Esophagus (tissue), 2 donors: ENCODE measurements around the gene PACRG. TPM values are rescaled to one million over a fixed set of nuclear protein-coding genes. Genes with fewer than 3 reads are reported as not detected.

Experiments
- H3K27ac ChIP-seq, 2 donors: one replicate each; pipeline ENCODE4 v1.5.1; 2013; ENCODE audit warnings: low read depth in 2 of 2, mild to moderate bottlenecking in 2 of 2, inconsistent platforms in 1 of 2, low read length in 1 of 2, moderate library complexity in 1 of 2
- H3K27me3 ChIP-seq, 2 donors: one replicate each; pipeline ENCODE4 v1.6.1; 2013; ENCODE audit warnings: low read length in 2 of 2, control low read depth in 1 of 2, mild to moderate bottlenecking in 1 of 2; ENCODE audit not compliant: insufficient read depth in 2 of 2, control insufficient read depth in 1 of 2
- H3K36me3 ChIP-seq, 2 donors: one replicate each; pipeline ENCODE4 v1.6.1; 2013; ENCODE audit warnings: low read length in 1 of 2; ENCODE audit not compliant: control insufficient read depth in 2 of 2, insufficient read depth in 2 of 2
- H3K4me1 ChIP-seq, 2 donors: one replicate each; pipeline ENCODE4 v1.6.1; 2013; ENCODE audit warnings: low read length in 1 of 2; ENCODE audit not compliant: control insufficient read depth in 2 of 2, insufficient read depth in 2 of 2
- H3K4me3 ChIP-seq, 2 donors: one replicate each; pipeline ENCODE4 v1.5.1; 2013; ENCODE audit warnings: low read length in 2 of 2, mild to moderate bottlenecking in 2 of 2, low read depth in 1 of 2, moderate library complexity in 1 of 2
- H3K9me3 ChIP-seq, 2 donors: one replicate each; pipeline ENCODE4 v1.6.1; 2013; ENCODE audit warnings: mild to moderate bottlenecking in 2 of 2, low read depth in 1 of 2, low read length in 1 of 2, moderate library complexity in 1 of 2; ENCODE audit not compliant: control insufficient read depth in 2 of 2, insufficient read depth in 1 of 2
- WGBS, 2 donors: extraction: QIAGEN DNeasy Blood & Tissue Kit; methylation state at CpG; one replicate each; pipeline ENCODE4 v1.1.7; 2013; 5-methylcytosine and 5-hydroxymethylcytosine counted together
- polyA plus RNA-seq, 2 donors: library from polyadenylated mRNA; stranded (reverse); fragments of 200-250 nt; gene quantifications; one replicate each; pipeline ENCODE4 v1.2.3, GENCODE V29; 2013
- donor health status: healthy with polysubstance abuse.
- donor health status: Bipolar disorder and iron deficiency.

Gene PACRG
- polyA plus RNA-seq, 2 donors = 0.39 to 0.44 TPM

DNA sequence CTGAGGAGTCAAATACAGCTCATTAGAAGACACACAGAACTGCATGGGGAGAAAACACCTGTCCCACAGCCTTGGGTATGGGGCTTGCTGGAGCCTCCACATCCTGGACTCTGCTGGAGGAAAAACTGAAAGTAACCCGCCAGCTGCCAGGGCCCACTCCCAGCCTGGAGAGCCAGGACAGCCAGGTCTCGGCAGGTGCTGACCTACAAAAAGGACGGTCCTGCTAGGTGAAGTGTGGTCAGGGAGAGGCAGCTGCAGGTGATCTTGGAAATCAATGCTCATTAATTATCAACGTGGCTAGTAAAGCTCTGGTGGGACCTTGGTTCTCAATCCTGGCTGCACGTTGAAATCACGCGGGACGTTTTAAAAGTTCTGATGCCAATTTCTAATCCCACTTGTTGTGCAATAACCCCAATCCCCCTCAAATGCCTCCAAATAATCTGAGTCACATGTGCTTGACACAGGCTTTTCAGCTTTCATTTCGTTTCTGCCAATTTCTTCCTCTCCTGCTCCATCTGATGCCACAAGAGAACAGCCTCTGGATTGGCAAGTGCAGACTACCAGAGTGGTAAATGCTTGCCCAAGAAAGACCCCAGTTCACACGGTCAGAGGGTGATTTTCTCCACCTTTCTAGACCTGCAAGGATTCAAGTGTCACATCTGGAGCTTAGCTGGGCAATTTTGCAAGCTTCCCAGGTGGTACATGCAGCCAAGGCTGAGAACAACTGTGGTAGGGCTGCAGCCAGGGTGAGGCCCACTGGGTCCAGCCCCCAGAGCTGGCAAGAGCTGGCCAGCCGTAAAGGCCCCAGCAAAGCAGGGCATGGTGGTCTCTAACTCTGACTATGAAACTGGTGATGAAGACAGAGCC lies 434.5 kb downstream of the PACRG start:
- Histone ChIP-seq H3K4me1 (no peaks in the 10 kb centered on the region), H3K9me3 (no peaks in the 10 kb centered on the region), H3K36me3 (no peaks in the 10 kb centered on the region), H3K27me3 (no peaks in the 10 kb centered on the region), H3K27ac (no peak overlapping the region), H3K4me3 (no peak overlapping the region)
- 79 to 80% methylated on average over 11 of the region's 11 CpGs for WGBS, 2 donors

DNA sequence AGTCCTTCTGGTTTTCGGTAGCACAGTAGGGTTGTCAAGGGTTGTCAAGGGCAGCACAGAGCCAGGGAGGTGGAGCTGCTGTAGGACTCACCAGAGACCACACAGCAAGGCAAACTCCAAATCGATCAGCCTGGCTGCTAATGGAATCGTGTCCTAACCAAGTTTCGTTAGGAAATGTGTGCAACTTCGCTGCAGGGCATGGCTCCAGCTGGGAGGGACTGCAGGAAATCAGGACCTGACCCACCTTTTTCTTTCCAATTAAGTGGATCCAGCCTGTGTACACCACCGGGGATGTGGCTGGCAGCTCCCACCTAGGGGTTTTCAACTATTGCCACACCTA lies 435.1 kb downstream of the PACRG start:
- no peak overlapping the region for H3K4me3 ChIP-seq
- H3K4me1 ChIP-seq = no peaks in the 10 kb centered on the region
- no peak overlapping the region for H3K27ac ChIP-seq
- no peaks in the 10 kb centered on the region for H3K9me3 ChIP-seq
- no peaks in the 10 kb centered on the region for H3K36me3 ChIP-seq
- H3K27me3 ChIP-seq = no peaks in the 10 kb centered on the region
- 70 to 77% methylated on average over 6 of the region's 6 CpGs for WGBS, 2 donors

DNA sequence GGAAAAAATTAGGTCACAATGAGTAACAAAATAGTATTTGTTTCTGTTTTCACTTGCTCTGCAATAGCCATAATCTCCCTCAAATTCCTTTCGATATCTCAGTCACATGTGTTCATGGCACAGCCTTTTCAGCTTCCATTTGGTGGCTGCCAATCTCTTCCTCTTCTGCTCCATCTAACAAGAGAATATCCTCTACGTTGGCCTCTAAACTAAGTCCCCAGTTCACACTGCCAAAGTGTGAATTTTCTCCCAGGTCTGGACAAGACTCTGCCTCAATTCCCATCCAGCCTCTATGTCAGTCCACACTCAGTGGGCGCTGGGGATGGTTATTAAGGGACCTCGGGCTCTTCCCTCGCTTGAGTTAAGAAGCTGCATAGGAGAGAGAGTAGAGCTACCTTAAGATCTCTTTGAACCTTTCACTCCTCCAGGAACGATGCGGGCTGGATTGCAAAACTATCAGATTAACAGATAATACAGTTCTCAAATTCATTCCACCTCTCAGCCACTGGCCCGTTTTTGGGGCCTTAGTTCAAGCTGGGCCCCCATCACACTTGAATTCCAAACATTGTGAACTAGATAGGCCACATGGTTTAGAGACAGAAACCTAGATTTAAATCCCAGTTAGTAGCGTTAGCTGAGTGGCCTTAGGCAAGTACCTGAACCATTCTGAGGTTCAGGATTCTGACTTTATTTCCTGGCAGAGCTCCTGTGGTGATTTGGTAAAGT lies 436.6 kb downstream of the PACRG start:
- Histone ChIP-seq H3K4me1 (no peaks in the 10 kb centered on the region), H3K4me3 (no peak overlapping the region), H3K27me3 (no peaks in the 10 kb centered on the region), H3K36me3 (no peaks in the 10 kb centered on the region), H3K9me3 (no peaks in the 10 kb centered on the region), H3K27ac (no peak overlapping the region)
- WGBS, 2 donors = 83% methylated on average over 9 of the region's 9 CpGs

DNA sequence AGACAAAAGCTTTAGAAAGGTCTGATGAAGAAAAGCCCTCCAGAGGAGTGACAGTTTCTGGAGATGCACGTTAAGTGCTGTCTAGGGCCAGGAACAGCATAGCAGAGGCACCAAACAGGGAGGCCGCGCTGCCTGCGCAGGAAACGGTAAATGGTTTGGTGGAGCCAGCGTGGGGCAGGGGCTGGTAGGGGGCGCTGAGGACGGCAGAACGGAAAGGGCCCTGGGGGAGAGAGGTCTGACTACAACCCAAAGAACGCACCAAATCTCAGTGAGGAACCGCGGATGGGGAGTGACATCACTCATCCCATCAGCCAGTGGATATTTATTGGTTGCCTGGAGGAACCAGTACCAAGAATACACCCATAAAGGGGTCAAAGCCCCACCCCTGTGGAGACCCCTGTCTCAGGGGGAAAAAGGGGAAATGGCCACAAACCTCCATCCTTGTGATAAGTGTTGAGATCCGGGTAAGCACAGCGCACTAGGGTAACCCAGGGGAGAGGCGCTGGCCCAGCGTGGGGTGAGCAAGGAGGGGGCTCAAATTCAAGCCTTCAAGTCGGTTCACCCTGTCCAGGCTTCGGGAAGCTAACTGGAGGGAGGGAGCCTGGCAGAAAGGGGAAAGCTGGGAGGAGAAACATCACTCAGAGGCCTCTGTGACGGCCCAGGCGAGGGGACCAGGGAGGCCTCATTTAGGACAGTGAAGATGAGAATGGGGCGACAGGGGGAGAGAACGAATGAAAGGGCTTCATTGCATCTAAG lies 437.6 kb downstream of the PACRG start:
- H3K36me3 ChIP-seq = no peaks in the 10 kb centered on the region
- no peak overlapping the region for H3K4me3 ChIP-seq
- no peaks in the 10 kb centered on the region for H3K9me3 ChIP-seq
- 90 to 94% methylated on average over 22 of the region's 22 CpGs for WGBS, 2 donors
- H3K27ac ChIP-seq = no peak overlapping the region
- no peaks in the 10 kb centered on the region for H3K4me1 ChIP-seq
- no peaks in the 10 kb centered on the region for H3K27me3 ChIP-seq

DNA sequence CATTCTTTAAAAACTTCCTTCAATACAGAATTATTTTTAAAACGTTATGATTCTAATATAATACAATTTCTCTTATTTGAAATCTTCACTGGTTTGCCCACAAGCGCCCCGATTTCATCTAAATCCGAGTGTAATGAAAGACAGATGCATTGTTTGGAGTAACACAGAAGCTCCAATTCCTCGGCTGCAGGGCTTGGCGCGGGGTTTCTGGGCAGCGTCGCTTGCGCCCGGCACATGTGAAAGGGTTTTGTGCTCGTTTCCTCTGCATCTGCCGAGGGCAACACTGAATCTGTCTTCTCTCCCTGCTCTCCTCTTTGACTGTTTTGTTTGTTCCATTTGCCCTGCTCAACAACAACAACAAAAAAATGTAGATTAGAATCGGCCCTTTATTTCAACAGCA lies 438.1 kb downstream of the PACRG start:
- H3K4me1 ChIP-seq = no peaks in the 10 kb centered on the region
- no peaks in the 10 kb centered on the region for H3K9me3 ChIP-seq
- no peaks in the 10 kb centered on the region for H3K36me3 ChIP-seq
- H3K4me3 ChIP-seq = no peak overlapping the region
- H3K27ac ChIP-seq = no peak overlapping the region
- no peaks in the 10 kb centered on the region for H3K27me3 ChIP-seq
- WGBS, 2 donors = 76% methylated on average over 14 of the region's 14 CpGs

DNA sequence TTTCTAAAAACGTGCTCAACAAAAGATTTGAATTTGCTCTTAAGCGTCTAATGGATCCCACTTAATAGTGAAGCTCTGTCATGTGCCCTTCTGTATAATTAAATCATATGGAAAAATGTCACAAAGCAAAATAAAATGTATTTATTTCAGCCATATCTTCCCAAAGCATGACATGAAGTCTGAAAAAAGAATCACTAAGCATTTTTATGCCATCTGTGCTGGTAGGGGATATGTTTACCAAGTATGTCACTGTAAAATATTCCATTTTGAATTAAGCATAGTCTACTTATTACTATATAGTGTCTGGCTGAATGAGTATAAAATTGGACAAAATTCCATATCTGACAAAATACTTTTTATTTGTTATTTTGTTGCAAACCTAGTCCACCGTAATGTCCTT lies 438.7 kb downstream of the PACRG start:
- no peaks in the 10 kb centered on the region for H3K27me3 ChIP-seq
- WGBS, 2 donors = 73 to 82% methylated on average over 3 of the region's 3 CpGs
- no peak overlapping the region for H3K27ac ChIP-seq
- no peaks in the 10 kb centered on the region for H3K4me1 ChIP-seq
- H3K4me3 ChIP-seq = no peak overlapping the region
- no peaks in the 10 kb centered on the region for H3K36me3 ChIP-seq
- no peaks in the 10 kb centered on the region for H3K9me3 ChIP-seq

DNA sequence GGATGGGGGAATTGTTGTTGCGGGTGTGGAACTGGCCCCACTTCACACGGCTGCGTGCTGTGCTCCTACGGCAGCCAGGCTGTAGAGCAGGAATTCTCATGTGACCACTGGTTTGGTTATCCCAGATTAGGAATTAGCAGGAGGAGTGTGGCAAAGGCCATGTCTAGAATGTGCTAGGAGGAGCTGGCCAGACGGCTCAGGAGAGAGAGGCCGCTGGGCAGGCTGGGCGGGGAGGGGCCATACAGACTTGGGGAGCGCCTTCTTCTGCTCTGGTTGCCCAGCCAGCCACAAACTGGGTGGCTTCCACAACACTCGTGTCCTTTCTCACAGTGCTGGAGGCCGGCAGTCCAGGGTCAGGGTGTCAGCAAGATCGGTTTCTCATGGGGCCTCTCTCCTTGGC lies 441.7 kb downstream of the PACRG start:
- H3K4me1 ChIP-seq = no peaks in the 10 kb centered on the region
- no peaks in the 10 kb centered on the region for H3K27me3 ChIP-seq
- no peak overlapping the region for H3K4me3 ChIP-seq
- 96 to 97% methylated on average over 11 of the region's 11 CpGs for WGBS, 2 donors
- no peaks in the 10 kb centered on the region for H3K9me3 ChIP-seq
- no peak overlapping the region for H3K27ac ChIP-seq
- no peaks in the 10 kb centered on the region for H3K36me3 ChIP-seq

DNA sequence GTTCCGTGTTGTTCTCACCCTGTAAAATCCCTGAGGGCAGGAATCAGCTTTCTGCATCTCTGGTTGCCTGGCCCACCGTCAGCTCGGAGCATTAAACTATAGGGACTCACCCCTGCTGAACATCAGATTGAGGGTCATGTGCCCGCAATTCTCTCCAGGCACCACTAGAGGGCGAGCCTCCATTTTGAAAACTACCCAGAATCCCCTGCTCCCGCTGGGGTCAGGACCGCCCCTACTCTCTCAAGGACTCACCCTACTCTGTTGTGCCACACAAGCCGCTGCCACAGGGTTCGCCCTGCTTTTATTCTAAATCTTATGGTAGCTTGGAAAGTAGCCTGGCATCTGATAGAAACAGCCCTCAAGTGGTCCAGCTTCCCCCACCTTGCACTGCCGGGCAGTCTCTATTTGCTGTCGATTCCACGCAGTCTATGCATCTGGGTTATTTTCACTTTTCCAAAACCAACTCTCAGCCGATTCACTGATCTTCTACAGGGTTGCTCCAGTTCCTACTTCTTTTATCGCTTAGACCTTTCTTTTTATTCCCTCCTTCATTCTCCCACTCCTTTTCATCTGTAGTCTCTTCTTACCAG lies 442.6 kb downstream of the PACRG start:
- Histone ChIP-seq H3K36me3 (no peaks in the 10 kb centered on the region), H3K4me3 (no peak overlapping the region), H3K27me3 (no peaks in the 10 kb centered on the region), H3K27ac (no peak overlapping the region), H3K9me3 (no peaks in the 10 kb centered on the region), H3K4me1 (no peaks in the 10 kb centered on the region)
- WGBS, 2 donors = 88% methylated on average over 14 of the region's 14 CpGs

DNA sequence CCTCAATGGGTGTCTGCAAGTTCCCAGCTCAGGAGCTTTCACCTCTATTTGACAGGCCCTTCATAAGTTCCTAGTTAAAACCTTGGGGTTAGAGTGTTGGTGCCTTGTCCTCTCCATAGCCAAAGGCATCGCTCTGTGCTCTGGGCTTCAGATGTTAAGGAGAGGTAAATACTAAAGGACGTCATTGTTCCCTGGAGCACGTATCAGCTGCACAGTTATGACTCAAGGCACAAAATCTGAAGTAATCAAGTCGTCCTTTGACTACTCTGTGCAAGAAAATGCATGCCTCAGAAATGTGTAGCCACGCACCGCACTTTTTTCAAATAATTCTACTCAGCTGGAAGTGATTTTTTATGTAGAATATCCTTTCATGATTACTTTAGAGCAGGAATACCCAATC lies 446.0 kb downstream of the PACRG start:
- Histone ChIP-seq H3K4me1 (no peaks in the 10 kb centered on the region), H3K36me3 (no peaks in the 10 kb centered on the region), H3K27ac (no peak overlapping the region), H3K4me3 (no peak overlapping the region), H3K9me3 (no peaks in the 10 kb centered on the region), H3K27me3 (no peaks in the 10 kb centered on the region)
- 81 to 85% methylated on average over 6 of the region's 6 CpGs for WGBS, 2 donors
